ENCODE results near the gene RAP1GAP.
A peak's percentile ranks its signal among the peaks of the same experiment; 100 is the strongest.

RAP1GAP gene

GRCh38 chr1:21590126-21590880, 78.9 kb downstream of the RAP1GAP start:
- DNase-seq (ENCODE audit: low spot score) = no peak

GRCh38 chr1:21589618-21590017, 79.5 kb downstream of the RAP1GAP start:
- DNase-seq (ENCODE audit: low spot score) = no peak

DNA sequence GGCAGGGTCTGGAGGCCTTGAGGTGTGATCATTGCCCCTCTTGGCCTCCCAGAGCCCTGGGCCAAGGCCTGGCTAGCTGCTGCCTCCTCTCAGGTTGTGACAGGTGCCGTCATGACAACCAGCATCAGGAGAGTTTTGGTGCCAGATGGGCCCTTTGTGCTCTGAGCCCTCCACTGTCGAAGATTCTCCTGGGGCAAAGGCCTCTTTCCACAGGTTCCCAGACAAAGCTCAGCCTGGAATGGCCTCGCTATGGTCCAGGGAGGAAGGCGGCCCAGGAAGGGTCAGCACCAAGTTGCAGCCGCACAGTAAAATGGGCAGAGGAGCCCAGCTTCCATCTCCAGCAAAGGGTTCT, 81.6 kb downstream of the RAP1GAP start:
- DNase-seq (ENCODE audit: low spot score) = no peak

DNA sequence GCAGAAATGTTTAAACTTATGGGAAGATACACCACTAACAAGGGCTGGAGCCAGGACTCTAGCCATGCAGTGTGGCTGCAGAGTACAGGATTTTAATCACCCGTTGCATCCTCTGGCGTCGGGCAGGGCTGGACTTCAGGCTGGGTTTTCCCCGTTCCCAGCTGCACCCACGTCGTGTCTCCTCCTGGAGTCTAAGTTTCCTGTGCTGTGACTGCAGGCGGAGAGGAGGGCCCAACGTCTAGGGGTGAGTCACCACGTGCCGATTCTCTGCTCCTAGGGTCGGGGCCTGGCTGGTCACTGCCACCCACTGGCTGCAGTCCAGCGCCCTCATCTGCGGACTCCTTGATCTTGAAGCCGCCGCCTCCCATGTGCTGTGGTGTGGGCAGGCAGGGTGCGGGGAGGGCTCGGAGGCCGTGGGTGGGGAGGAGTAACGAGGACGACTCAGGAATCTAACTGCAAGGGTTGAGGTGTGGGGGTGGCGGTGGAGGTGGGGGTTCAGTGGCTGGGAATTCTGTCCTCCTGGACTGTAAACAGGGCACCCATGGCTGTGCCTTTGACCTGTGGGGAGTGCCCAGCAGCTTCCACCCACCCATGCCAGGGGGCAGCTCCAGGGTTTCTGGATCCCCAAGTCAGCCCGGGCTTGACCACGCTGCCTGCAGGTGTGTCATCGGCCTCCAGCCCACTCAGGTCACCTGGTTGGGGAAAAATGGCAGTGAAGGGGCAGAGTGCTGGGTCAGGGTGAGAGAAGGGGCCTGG, 82.1 kb downstream of the RAP1GAP start:
- DNase-seq (ENCODE audit: low spot score) = peak; percentile 98

GRCh38 chr1:21586222-21586621, 82.9 kb downstream of the RAP1GAP start:
- DNase-seq (ENCODE audit: low spot score) = no peak

DNA sequence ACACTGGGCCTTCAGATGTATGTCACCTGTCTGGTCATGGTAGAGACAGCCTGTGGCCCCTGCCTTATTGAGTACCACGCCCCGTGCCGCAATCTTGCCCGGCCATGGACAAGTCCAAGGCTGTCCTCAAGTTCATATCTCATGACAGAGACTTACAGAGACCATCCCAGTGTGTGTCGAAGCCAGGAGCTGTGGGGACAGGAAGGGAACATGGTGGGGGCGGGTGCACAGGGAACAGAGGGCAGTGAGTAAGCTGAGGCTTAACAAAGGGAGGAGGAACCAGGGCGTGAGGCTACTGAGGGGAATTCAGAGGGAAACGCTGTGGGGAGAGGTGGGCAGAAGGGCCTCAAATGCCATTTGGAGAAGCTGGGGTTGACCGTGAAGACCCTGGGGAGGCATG, 84.1 kb downstream of the RAP1GAP start:
- no peak for DNase-seq (ENCODE audit: low spot score)

- DNase-seq (ENCODE audit: low spot score) = no peak
Observed at GRCh38 chr1:21584096-21584495, 85.1 kb downstream of the RAP1GAP start.

DNA sequence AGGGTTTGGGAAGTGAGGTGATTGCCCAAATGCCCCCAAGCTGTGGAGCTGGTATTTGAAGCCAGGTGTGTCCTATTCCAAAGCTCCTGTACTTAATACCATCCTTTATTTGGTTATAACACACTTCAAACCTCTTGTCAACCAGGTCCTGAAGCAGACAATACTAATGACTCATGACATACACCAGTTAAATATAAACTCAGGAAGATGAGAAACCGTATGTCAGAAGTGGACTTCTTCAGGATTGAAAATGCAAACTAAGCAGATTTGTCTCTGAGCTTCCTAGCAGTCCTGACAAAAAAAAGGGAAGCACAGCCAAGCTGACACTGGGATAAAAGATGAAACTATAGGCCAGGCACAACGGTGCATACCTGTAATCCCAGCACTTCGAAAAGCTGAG, 89.4 kb downstream of the RAP1GAP start:
- peak; percentile 82 for DNase-seq (ENCODE audit: low spot score)

DNA sequence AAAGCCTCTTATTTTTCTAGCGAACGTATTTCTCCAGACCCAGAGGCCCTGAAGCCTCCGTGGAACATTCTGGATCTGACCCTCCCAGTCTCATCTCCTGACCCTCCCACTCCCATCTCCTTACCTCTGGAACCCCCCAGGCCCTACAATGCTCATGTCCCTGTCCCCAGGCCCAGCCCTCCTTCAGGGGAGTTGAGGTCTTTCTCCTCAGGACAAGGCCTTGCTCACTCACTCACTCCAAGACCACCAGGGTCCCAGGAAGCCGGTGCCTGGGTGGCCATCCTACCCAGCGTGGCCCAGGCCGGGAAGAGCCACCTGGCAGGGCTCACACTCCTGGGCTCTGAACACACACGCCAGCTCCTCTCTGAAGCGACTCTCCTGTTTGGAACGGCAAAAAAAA, 91.2 kb downstream of the RAP1GAP start:
- DNase-seq (ENCODE audit: low spot score) = no peak

DNA sequence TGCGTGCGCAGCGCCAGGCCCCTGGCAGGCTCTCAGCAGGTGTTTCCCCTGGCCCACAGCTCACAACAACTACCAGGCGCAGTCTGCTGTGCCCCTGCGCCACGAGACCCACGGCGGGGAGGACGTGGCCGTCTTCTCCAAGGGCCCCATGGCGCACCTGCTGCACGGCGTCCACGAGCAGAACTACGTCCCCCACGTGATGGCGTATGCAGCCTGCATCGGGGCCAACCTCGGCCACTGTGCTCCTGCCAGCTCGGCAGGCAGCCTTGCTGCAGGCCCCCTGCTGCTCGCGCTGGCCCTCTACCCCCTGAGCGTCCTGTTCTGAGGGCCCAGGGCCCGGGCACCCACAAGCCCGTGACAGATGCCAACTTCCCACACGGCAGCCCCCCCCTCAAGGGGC, 91.8 kb downstream of the RAP1GAP start:
- DNase-seq (ENCODE audit: low spot score) = no peak

GRCh38 chr1:21576798-21577187, 92.4 kb downstream of the RAP1GAP start:
- no peak for DNase-seq (ENCODE audit: low spot score)

DNA sequence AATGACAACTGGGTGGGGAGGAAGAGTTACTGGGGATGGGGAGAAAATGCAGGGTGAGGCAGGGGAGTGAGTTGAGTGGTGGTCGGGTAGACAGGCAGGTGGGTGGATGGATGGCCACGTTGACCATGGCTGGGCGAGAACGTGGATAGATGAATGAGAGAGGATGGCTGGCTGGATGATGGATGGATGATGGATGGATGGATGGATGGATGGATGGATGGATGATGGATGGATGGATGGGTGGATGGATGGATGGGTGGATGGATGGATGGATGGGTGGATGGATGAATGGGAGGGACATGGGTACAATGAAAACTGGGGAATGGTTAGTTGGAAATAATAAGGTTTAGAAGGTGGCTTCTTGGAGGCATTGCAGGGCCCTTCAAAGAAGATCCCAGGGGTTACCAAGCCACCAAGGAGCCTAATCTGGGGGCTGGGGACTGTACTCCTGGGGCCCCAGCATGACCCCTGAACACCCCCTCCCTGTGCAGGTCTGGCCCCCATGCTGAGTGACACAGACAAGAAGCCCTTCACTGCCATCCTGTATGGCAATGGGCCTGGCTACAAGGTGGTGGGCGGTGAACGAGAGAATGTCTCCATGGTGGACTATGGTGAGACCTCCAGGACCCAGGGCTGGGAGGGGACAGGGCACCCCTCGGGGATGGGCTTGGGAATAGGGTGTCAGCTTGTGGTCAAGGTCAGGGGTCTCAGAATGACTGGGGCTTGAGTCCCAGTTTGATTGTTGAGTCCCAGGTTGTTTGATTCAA, 92.9 kb downstream of the RAP1GAP start:
- no peak for DNase-seq (ENCODE audit: low spot score)

- no peak for DNase-seq (ENCODE audit: low spot score)
Observed at GRCh38 chr1:21575351-21575942, 93.7 kb downstream of the RAP1GAP start.

- no peak for DNase-seq (ENCODE audit: low spot score)
Observed at GRCh38 chr1:21574466-21575151, 94.5 kb downstream of the RAP1GAP start.

DNA sequence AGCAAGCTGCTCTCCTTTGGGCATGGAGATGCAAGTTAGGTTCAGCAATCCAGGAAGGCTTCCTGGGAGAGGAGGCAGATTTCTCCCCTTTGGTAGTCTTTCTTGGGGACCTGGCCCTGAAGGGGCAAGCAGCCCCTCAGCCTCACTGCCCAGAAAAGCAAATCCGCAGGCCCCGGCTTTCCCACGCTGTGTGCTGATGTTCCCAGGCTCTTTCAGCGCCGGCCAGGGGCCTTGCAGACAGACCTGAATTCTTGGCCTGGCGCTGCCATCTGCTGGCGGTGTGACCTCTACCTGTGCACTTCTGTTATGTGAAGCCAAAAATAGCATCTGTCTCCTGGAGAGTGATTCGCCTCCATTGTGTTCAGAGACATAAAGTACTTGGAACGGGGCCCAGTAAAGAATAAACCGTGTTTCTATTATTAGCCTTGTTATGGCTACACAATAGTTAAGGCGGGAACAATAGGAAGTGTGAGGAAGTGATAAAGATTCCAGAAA, 95.1 kb downstream of the RAP1GAP start:
- DNase-seq (ENCODE audit: low spot score) = peak; percentile 77

DNA sequence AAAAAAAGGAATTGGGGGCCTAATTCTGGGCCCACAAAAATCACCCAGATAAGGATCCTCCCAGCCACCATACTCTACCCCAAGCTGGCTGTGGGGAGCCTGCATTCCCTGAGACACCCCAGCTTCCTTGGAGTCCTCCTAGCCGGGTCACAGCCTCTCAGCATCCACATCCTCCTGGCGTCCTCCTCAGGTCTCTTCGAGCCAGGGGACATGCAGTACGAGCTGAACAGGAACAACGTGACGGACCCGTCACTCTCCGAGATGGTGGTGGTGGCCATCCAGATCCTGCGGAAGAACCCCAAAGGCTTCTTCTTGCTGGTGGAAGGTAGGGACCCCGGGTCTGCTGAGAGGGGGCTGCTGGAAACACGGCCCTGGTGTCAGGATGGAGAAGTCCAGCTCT, 95.7 kb downstream of the RAP1GAP start:
- DNase-seq (ENCODE audit: low spot score) = no peak

DNA sequence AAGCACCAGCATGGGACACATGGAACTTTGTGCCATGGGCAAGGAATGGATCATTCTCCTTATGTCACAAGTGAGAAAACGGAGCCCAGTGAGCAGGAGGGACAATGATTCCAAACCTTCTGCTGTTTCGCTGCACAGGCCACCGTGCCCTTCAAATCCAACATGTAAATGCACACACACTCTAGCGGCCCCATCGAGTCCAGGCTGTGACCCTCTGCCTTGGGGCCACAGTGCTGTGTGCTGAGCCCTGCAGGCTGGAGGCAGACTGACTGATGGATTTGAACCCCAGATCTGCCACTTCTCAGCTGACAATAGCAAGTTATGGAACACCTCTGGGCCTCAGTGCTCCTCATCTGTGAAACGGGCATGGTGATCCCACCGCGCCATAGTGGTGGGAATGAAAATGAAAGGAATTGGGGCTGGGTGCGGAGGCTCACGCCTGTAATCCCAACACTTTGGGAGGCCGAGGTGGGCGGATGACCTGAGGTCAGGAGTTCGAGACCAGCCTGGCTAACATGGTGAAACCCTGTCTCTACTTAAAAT, 96.4 kb downstream of the RAP1GAP start:
- DNase-seq (ENCODE audit: low spot score) = no peak

GRCh38 chr1:21572221-21572620, 96.9 kb downstream of the RAP1GAP start:
- no peak for DNase-seq (ENCODE audit: low spot score)

DNA sequence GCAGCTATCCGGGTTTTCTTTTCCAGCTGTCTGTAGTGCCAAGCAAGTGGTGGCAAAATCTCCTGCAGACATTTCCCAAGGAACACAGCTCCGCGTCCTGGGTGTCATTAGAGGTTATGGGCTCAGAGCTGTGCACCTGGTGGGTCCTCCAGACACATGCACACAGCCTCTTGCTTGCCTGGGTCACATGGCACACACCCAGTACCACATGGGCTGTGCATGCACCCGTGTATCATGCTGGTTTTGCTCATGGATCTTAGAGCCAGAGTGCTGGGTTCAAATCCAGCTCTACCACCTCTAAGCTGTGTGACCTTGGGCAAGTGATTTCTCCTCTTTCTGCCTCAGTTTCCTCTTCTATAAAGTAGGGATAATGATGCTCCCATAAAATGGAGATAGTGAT, 98.3 kb downstream of the RAP1GAP start:
- no peak for DNase-seq (ENCODE audit: low spot score)

GRCh38 chr1:21570528-21570875, 98.7 kb downstream of the RAP1GAP start:
- DNase-seq (ENCODE audit: low spot score) = no peak

DNA sequence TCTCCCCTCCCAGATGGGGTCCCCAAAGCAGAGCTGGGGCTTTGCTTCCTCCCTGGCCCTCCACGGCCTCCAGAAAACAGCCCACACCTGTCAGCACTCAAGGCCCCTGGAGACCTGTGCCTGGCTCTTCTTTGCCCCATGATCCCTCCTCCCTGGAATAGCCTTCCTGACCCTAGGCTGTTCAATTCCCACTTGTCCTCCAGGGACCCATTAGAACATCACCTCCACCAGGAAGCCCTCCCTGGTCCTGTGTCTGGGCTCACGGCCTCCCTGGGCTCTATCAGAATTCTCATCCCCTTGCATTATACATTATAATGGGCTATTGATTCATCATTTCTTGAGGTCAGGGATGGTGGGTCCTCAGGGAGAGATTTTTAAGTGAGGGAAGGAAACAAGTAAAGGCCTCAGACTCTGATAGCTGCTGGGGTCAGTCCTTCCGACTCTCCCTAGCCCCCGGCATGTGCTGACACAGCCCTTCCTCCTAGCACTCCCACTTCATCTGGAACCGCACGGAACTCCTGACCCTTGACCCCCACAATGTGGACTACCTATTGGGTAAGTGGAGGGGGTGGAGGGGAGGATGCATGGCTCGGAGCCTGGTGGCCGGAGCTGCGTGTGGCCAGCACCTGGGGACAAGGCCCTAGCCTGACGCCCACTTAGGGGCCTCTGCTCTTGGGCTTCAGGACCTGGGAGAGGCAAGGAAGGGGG, 99.2 kb downstream of the RAP1GAP start:
- no peak for DNase-seq (ENCODE audit: low spot score)
